ENCODE results near the gene SFRP2.

DNA sequence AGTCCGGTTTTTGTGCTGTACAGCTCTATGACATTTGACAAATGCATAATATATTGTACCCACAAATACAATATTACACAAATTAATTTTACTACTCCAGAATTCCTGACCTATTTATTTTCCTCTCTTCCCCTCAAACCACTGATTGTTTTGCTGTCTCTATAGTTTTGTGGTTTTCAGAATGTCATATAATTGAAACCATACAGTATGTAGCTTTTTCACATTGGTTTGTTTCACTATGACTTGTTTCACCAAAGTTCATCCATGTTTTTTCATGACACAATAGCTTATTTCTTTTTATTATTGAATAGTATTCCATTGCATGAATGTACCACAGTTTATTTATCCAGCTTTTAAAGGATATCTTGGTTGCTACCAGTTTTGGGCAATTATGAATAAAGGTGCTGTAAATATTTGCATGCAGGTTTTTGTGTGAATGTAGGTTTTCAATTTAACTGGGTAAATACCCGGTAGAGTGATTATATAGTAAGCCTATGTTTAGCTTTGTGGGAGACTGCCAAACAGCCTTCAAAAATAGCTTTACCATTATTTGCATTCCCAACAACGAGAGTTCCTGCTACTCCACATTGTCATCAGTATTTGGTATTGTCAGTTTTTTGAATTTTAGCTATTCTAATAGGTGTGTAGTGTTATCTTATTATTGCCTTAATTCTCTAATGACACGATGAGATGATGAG is 55.0 kb downstream of the SFRP2 start:
- TF ChIP-seq, protein P1, sequence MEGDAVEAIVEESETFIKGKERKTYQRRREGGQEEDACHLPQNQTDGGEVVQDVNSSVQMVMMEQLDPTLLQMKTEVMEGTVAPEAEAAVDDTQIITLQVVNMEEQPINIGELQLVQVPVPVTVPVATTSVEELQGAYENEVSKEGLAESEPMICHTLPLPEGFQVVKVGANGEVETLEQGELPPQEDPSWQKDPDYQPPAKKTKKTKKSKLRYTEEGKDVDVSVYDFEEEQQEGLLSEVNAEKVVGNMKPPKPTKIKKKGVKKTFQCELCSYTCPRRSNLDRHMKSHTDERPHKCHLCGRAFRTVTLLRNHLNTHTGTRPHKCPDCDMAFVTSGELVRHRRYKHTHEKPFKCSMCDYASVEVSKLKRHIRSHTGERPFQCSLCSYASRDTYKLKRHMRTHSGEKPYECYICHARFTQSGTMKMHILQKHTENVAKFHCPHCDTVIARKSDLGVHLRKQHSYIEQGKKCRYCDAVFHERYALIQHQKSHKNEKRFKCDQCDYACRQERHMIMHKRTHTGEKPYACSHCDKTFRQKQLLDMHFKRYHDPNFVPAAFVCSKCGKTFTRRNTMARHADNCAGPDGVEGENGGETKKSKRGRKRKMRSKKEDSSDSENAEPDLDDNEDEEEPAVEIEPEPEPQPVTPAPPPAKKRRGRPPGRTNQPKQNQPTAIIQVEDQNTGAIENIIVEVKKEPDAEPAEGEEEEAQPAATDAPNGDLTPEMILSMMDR (conservative IDR thresholded peaks at IDR 0.05; ENCODE audit: low read length), result no peak
- no peak for TF ChIP-seq EZH2phosphoT487 (IDR thresholded peaks at IDR 0.05; ENCODE audit: borderline replicate concordance, low read depth, low read length)
